ENCODE data around the gene UBR7.
"Not testable (repeated sequence)": the region's sequence is repeated elsewhere in the genome, so short reads cannot be mapped to it uniquely, and the experiment has no call there.

UBR7 gene

GRCh38 chr14:93199031-93199430 is 8.0 kb upstream of the UBR7 start:
- no peak for DNase-seq

- no peak for DNase-seq
Measured at GRCh38 chr14:93200553-93200952, 6.5 kb upstream of the UBR7 start.

GRCh38 chr14:93201155-93201704 is 5.8 kb upstream of the UBR7 start:
- peak; percentile 13 for DNase-seq

- DNase-seq, result peak; percentile 61
Measured at GRCh38 chr14:93207468-93208308, 632 bp downstream of the UBR7 start.

- DNase-seq, result no peak
Measured at GRCh38 chr14:93212432-93212831, 5.4 kb downstream of the UBR7 start.

- no peak for DNase-seq
Measured at GRCh38 chr14:93214598-93214997, 7.5 kb downstream of the UBR7 start.

GRCh38 chr14:93219103-93219726 is 12.2 kb downstream of the UBR7 start:
- peak; percentile 77 for DNase-seq

- DNase-seq, result no peak
Measured at GRCh38 chr14:93220509-93220908, 13.5 kb downstream of the UBR7 start.

GRCh38 chr14:93223565-93223964 is 16.5 kb downstream of the UBR7 start:
- DNase-seq, result no peak

- DNase-seq, result no peak
Measured at GRCh38 chr14:93228550-93228949, 21.5 kb downstream of the UBR7 start.

GRCh38 chr14:93230539-93230938 is 23.5 kb downstream of the UBR7 start:
- DNase-seq, result no peak

- DNase-seq, result no peak
Measured at GRCh38 chr14:93231129-93231979, 24.3 kb downstream of the UBR7 start.

- DNase-seq, result no peak
Measured at GRCh38 chr14:93232159-93232558, 25.1 kb downstream of the UBR7 start.

GRCh38 chr14:93233078-93233477 is 26.0 kb downstream of the UBR7 start:
- DNase-seq, result not testable (repeated sequence)

GRCh38 chr14:93234798-93235197 is 27.7 kb downstream of the UBR7 start:
- no peak for DNase-seq

- DNase-seq, result no peak
Measured at GRCh38 chr14:93239869-93240677, 33.0 kb downstream of the UBR7 start.

- DNase-seq, result no peak
Measured at GRCh38 chr14:93240678-93241000, 33.6 kb downstream of the UBR7 start.

- no peak for DNase-seq
Measured at GRCh38 chr14:93245764-93246420, 38.8 kb downstream of the UBR7 start.

- no peak for DNase-seq
Measured at GRCh38 chr14:93246534-93246933, 39.5 kb downstream of the UBR7 start.

GRCh38 chr14:93249128-93249831 is 42.2 kb downstream of the UBR7 start:
- DNase-seq, result no peak

- no peak for DNase-seq
Measured at GRCh38 chr14:93262446-93262845, 55.4 kb downstream of the UBR7 start.
